ENCODE data around the gene GHR. TPM values are rescaled to one million over a fixed set of nuclear protein-coding genes. Genes with fewer than 3 reads are reported as not detected.

The GHR gene
- total RNA-seq, 1 donor from 2014 or later, result 2.3 TPM

GRCh38 chr5:42614509-42614908 is 191.3 kb downstream of the GHR start:
- Histone ChIP-seq H3K27me3 (ENCODE audit: insufficient read depth, low read length) (no peaks in the 10 kb centered on the region), H3K9ac (ENCODE audit: low read length) (no peak overlapping the region), H3K27ac (ENCODE audit: low read depth, low read length) (no peak overlapping the region), H3K4me2 (ENCODE audit: low read length) (no peak overlapping the region), H3K4me3 (ENCODE audit: insufficient read depth, low read depth, low read length) (no peak overlapping the region), H3K4me1 (ENCODE audit: insufficient read depth, low read length) (no peaks in the 10 kb centered on the region), H3K36me3 (ENCODE audit: insufficient read depth, low read length) (no peaks in the 10 kb centered on the region), H4K20me1 (ENCODE audit: insufficient read depth, low read length) (no peaks in the 10 kb centered on the region), H2AFZ (ENCODE audit: low read depth, low read length) (no peak overlapping the region), H3K79me2 (ENCODE audit: insufficient read depth, low read length) (no peaks in the 10 kb centered on the region), H3K9me3 (ENCODE audit: insufficient read depth, low read depth, low read length) (no peaks in the 10 kb centered on the region)
- FAIRE-seq, result no peak
- Mint-ChIP-seq H3K27me3 (ENCODE audit: low read depth, unreplicated experiment) (peaks cover 4% of the 10 kb centered on the region), H3K4me3 (ENCODE audit: unreplicated experiment) (no peak overlapping the region), H3K27ac (ENCODE audit: unreplicated experiment) (no peak overlapping the region), H3K36me3 (ENCODE audit: low read depth, unreplicated experiment) (no peaks in the 10 kb centered on the region), H3K4me1 (ENCODE audit: low read depth, unreplicated experiment) (peaks cover 9% of the 10 kb centered on the region), H3K9me3 (ENCODE audit: unreplicated experiment) (no peaks in the 10 kb centered on the region)
- DNase-seq (ENCODE audit: low read depth), result peak; percentile 65
- TF ChIP-seq EZH2 (IDR thresholded peaks at IDR 0.05; ENCODE audit: insufficient read depth, low read length) (no peak), CTCF (IDR thresholded peaks at IDR 0.05; ENCODE audit: insufficient read depth, low read depth, low read length) (no peak)

GRCh38 chr5:42620579-42621216 is 197.5 kb downstream of the GHR start:
- H3K79me2 ChIP-seq (ENCODE audit: insufficient read depth, low read length), result no peaks in the 10 kb centered on the region
- H3K4me3 ChIP-seq (ENCODE audit: insufficient read depth, low read depth, low read length), result no peak overlapping the region
- H3K4me1 ChIP-seq (ENCODE audit: insufficient read depth, low read length), result no peaks in the 10 kb centered on the region
- no peak overlapping the region for H3K27ac ChIP-seq (ENCODE audit: low read depth, low read length)
- H3K9ac ChIP-seq (ENCODE audit: low read length), result no peak overlapping the region
- DNase-seq (ENCODE audit: low read depth) (peak; percentile 22), FAIRE-seq (no peak)
- Mint-ChIP-seq H3K9me3 (ENCODE audit: unreplicated experiment) (no peaks in the 10 kb centered on the region), H3K36me3 (ENCODE audit: low read depth, unreplicated experiment) (no peaks in the 10 kb centered on the region), H3K27ac (ENCODE audit: unreplicated experiment) (no peak overlapping the region), H3K4me3 (ENCODE audit: unreplicated experiment) (no peak overlapping the region), H3K4me1 (ENCODE audit: low read depth, unreplicated experiment) (peaks cover 11% of the 10 kb centered on the region), H3K27me3 (ENCODE audit: low read depth, unreplicated experiment) (no peaks in the 10 kb centered on the region)
- no peaks in the 10 kb centered on the region for H4K20me1 ChIP-seq (ENCODE audit: insufficient read depth, low read length)
- H3K27me3 ChIP-seq (ENCODE audit: insufficient read depth, low read length), result no peaks in the 10 kb centered on the region
- H3K36me3 ChIP-seq (ENCODE audit: insufficient read depth, low read length), result no peaks in the 10 kb centered on the region
- no peak overlapping the region for H2AFZ ChIP-seq (ENCODE audit: low read depth, low read length)
- TF ChIP-seq EZH2 (IDR thresholded peaks at IDR 0.05; ENCODE audit: insufficient read depth, low read length), result no peak
- TF ChIP-seq CTCF (IDR thresholded peaks at IDR 0.05; ENCODE audit: insufficient read depth, low read depth, low read length), result no peak
- no peak overlapping the region for H3K4me2 ChIP-seq (ENCODE audit: low read length)
- no peaks in the 10 kb centered on the region for H3K9me3 ChIP-seq (ENCODE audit: insufficient read depth, low read depth, low read length)

GRCh38 chr5:42621242-42621641 is 198.0 kb downstream of the GHR start:
- no peaks in the 10 kb centered on the region for H3K9me3 Mint-ChIP-seq (ENCODE audit: unreplicated experiment)
- no peaks in the 10 kb centered on the region for H3K27me3 ChIP-seq (ENCODE audit: insufficient read depth, low read length)
- no peak overlapping the region for H2AFZ ChIP-seq (ENCODE audit: low read depth, low read length)
- TF ChIP-seq CTCF (IDR thresholded peaks at IDR 0.05; ENCODE audit: insufficient read depth, low read depth, low read length), result no peak
- no peak for TF ChIP-seq EZH2 (IDR thresholded peaks at IDR 0.05; ENCODE audit: insufficient read depth, low read length)
- H3K4me3 Mint-ChIP-seq (ENCODE audit: unreplicated experiment), result no peak overlapping the region
- no peaks in the 10 kb centered on the region for H3K36me3 ChIP-seq (ENCODE audit: insufficient read depth, low read length)
- no peaks in the 10 kb centered on the region for H3K9me3 ChIP-seq (ENCODE audit: insufficient read depth, low read depth, low read length)
- DNase-seq (ENCODE audit: low read depth) (no peak), FAIRE-seq (no peak)
- H3K27me3 Mint-ChIP-seq (ENCODE audit: low read depth, unreplicated experiment), result no peaks in the 10 kb centered on the region
- H3K36me3 Mint-ChIP-seq (ENCODE audit: low read depth, unreplicated experiment), result no peaks in the 10 kb centered on the region
- H4K20me1 ChIP-seq (ENCODE audit: insufficient read depth, low read length), result no peaks in the 10 kb centered on the region
- no peak overlapping the region for H3K27ac Mint-ChIP-seq (ENCODE audit: unreplicated experiment)
- peaks cover 11% of the 10 kb centered on the region for H3K4me1 Mint-ChIP-seq (ENCODE audit: low read depth, unreplicated experiment)
- H3K4me3 ChIP-seq (ENCODE audit: insufficient read depth, low read depth, low read length), result no peak overlapping the region
- no peak overlapping the region for H3K9ac ChIP-seq (ENCODE audit: low read length)
- no peaks in the 10 kb centered on the region for H3K4me1 ChIP-seq (ENCODE audit: insufficient read depth, low read length)
- no peak overlapping the region for H3K27ac ChIP-seq (ENCODE audit: low read depth, low read length)
- no peaks in the 10 kb centered on the region for H3K79me2 ChIP-seq (ENCODE audit: insufficient read depth, low read length)
- H3K4me2 ChIP-seq (ENCODE audit: low read length), result no peak overlapping the region
